Parathyroid adenoma (tissue), 2 donors: ENCODE measurements around the gene PAX3.
A peak's percentile ranks its signal among the peaks of the same experiment; 100 is the strongest.

Experiments
- H2AFZ ChIP-seq: fragments of 300-600 bp; sonication (generic); one replicate; pipeline ENCODE4 v1.7.0; 2017; ENCODE audit warnings: antibody characterized with exemption, mild to moderate bottlenecking
- H3K27ac ChIP-seq: fragments of 300-600 bp; sonication (generic); one replicate; pipeline ENCODE4 v1.7.0; 2017
- H3K27me3 ChIP-seq: fragments of 300-600 bp; sonication (generic); one replicate; pipeline ENCODE4 v1.7.0; 2017; ENCODE audit warnings: low read length; ENCODE audit not compliant: control insufficient read depth, insufficient read depth
- H3K36me3 ChIP-seq: fragments of 300-600 bp; sonication (generic); one replicate; pipeline ENCODE4 v1.7.0; 2017; ENCODE audit warnings: low read length; ENCODE audit not compliant: control insufficient read depth, insufficient read depth
- H3K4me1 ChIP-seq: fragments of 300-600 bp; sonication (generic); one replicate; pipeline ENCODE4 v1.7.0; 2017; ENCODE audit warnings: control low read depth
- H3K4me2 ChIP-seq: fragments of 300-600 bp; sonication (generic); one replicate; pipeline ENCODE4 v1.7.0; 2017; ENCODE audit warnings: low read length
- H3K4me3 ChIP-seq: fragments of 300-600 bp; sonication (generic); one replicate; pipeline ENCODE4 v1.7.0; 2017; ENCODE audit warnings: low read depth, low read length
- H3K79me2 ChIP-seq: fragments of 300-600 bp; sonication (generic); one replicate; pipeline ENCODE4 v1.7.0; 2017; ENCODE audit warnings: control low read depth
- H3K9ac ChIP-seq: fragments of 300-600 bp; sonication (generic); one replicate; pipeline ENCODE4 v1.7.0; 2017; ENCODE audit warnings: mild to moderate bottlenecking
- H3K9me3 ChIP-seq: fragments of 300-600 bp; sonication (generic); one replicate; pipeline ENCODE4 v1.7.0; 2017; ENCODE audit warnings: low read length; ENCODE audit not compliant: control insufficient read depth
- CTCF ChIP-seq: fragments of 300-600 bp; sonication (generic); IDR thresholded peaks from one replicate; pipeline ENCODE4 v1.7.0; 2017; ENCODE audit warnings: antibody characterized with exemption, mild to moderate bottlenecking
- donor health status: primary hyperparathyroidism.

PAX3 gene

GRCh38 chr2:222320436-222321395 lies 21.9 kb upstream of the PAX3 start:
- TF ChIP-seq CTCF: no peak
- Histone ChIP-seq H3K36me3 (no peaks in the 10 kb centered on the region), H3K9ac (no peak overlapping the region), H3K4me1 (no peaks in the 10 kb centered on the region), H3K27me3 (no peaks in the 10 kb centered on the region), H3K4me3 (peak overlapping the region; percentile 39), H3K4me2 (peak overlapping the region; percentile 71), H3K27ac (peak overlapping the region; percentile 54), H3K9me3 (no peaks in the 10 kb centered on the region), H2AFZ (peak overlapping the region; percentile 96), H3K79me2 (no peaks in the 10 kb centered on the region)

GRCh38 chr2:222319586-222320435 lies 21.0 kb upstream of the PAX3 start:
- Histone ChIP-seq H3K9me3 (no peaks in the 10 kb centered on the region), H3K36me3 (no peaks in the 10 kb centered on the region), H3K27me3 (no peaks in the 10 kb centered on the region), H2AFZ (peak overlapping the region; percentile 96), H3K27ac (peak overlapping the region; percentile 54), H3K4me2 (peak overlapping the region; percentile 71), H3K79me2 (no peaks in the 10 kb centered on the region), H3K4me3 (peak overlapping the region; percentile 39), H3K9ac (no peak overlapping the region), H3K4me1 (no peaks in the 10 kb centered on the region)
- no peak for TF ChIP-seq CTCF

GRCh38 chr2:222318712-222319585 lies 20.2 kb upstream of the PAX3 start:
- Histone ChIP-seq H3K27ac (no peak overlapping the region), H3K27me3 (no peaks in the 10 kb centered on the region), H2AFZ (peak overlapping the region; percentile 85), H3K79me2 (no peaks in the 10 kb centered on the region), H3K9me3 (no peaks in the 10 kb centered on the region), H3K36me3 (no peaks in the 10 kb centered on the region), H3K4me1 (no peaks in the 10 kb centered on the region), H3K4me3 (peak overlapping the region; percentile 37), H3K4me2 (peak overlapping the region; percentile 73), H3K9ac (no peak overlapping the region)
- TF ChIP-seq CTCF: peak; percentile 29

GRCh38 chr2:222318026-222318711 lies 19.4 kb upstream of the PAX3 start:
- H2AFZ ChIP-seq: peak overlapping the region; percentile 85
- no peak overlapping the region for H3K9ac ChIP-seq
- no peaks in the 10 kb centered on the region for H3K4me1 ChIP-seq
- peak overlapping the region; percentile 73 for H3K4me2 ChIP-seq
- no peaks in the 10 kb centered on the region for H3K9me3 ChIP-seq
- H3K27me3 ChIP-seq: no peaks in the 10 kb centered on the region
- H3K36me3 ChIP-seq: no peaks in the 10 kb centered on the region
- peak; percentile 43 for TF ChIP-seq CTCF
- peak overlapping the region; percentile 37 for H3K4me3 ChIP-seq
- no peaks in the 10 kb centered on the region for H3K79me2 ChIP-seq
- H3K27ac ChIP-seq: no peak overlapping the region
